Immature natural killer cell (primary cell): ENCODE data around the gene SMC3. TPM values are rescaled to one million over a fixed set of nuclear protein-coding genes. Genes with fewer than 3 reads are reported as not detected.

Source experiments
- DNase-seq, 3 donors: peaks; one replicate each; pipeline ENCODE4 v3.0.0; 2022; ENCODE audit warnings: mixed read lengths in 1 of 3
- H3K27ac Mint-ChIP-seq, 6 donors: one replicate each; pipeline ENCODE4 v1.8.0; 2020; ENCODE audit warnings: mixed read lengths in 6 of 6, mild to moderate bottlenecking in 5 of 6, inconsistent platforms in 4 of 6, moderate library complexity in 3 of 6
- H3K27me3 Mint-ChIP-seq, 3 donors: one replicate each; pipeline ENCODE4 v1.8.0; 2020 to 2021; ENCODE audit warnings: low read depth in 3 of 3, mild to moderate bottlenecking in 3 of 3, mixed read lengths in 3 of 3, moderate library complexity in 3 of 3, inconsistent platforms in 1 of 3
- H3K36me3 Mint-ChIP-seq, 3 donors: one replicate each; pipeline ENCODE4 v1.8.0; 2020; ENCODE audit warnings: mixed read lengths in 3 of 3, inconsistent platforms in 2 of 3, mild to moderate bottlenecking in 2 of 3
- H3K4me1 Mint-ChIP-seq, 2 donors: one replicate each; pipeline ENCODE4 v1.8.0; 2020; ENCODE audit warnings: inconsistent platforms in 2 of 2, mild to moderate bottlenecking in 2 of 2, mixed read lengths in 2 of 2, moderate library complexity in 1 of 2
- H3K4me3 Mint-ChIP-seq, 5 donors: one replicate each; pipeline ENCODE4 v1.8.0; 2020; ENCODE audit warnings: mild to moderate bottlenecking in 5 of 5, mixed read lengths in 5 of 5, inconsistent platforms in 3 of 5, moderate library complexity in 3 of 5
- H3K9me3 Mint-ChIP-seq, 6 donors: one replicate each; pipeline ENCODE4 v1.8.0; 2020; ENCODE audit warnings: mild to moderate bottlenecking in 6 of 6, mixed read lengths in 6 of 6, inconsistent platforms in 4 of 6, moderate library complexity in 3 of 6
- polyA plus RNA-seq, 3 donors: library from polyadenylated mRNA; unstranded; fragments of 300-500 nt; fragmentation: Illumina TruSeq; gene quantifications; one replicate each; pipeline ENCODE4 v1.2.3, GENCODE V29; 2021

The SMC3 gene
- polyA plus RNA-seq, 3 donors from 2014 or later, result 32.3 to 92.1 (median 43.8) TPM

DNA sequence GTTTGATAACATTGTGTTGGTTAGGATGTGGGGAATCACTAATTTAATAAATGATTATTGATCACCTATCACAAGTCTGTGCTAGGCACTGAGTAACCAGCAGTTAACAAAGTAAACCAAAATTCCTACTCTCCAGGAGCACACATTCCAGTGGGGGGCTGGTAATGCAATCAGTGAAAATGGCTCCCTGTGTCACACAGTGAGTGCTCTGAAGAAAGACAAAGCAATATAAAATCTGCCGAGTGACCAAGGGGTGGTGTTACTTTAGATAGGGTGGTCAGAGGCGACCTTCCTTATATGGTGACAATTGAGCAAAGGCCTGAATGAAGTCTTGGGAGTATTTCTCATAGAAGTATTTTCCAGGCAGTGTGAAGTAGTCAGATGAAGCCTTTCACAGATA is 13.6 kb upstream of the SMC3 start:
- DNase-seq, result no peak
- Mint-ChIP-seq H3K4me3 (no peak overlapping the region), H3K4me1 (peaks cover 2 to 5% of the 10 kb centered on the region in 2 donors), H3K27me3 (peaks cover 4 to 14% (median 10%) of the 10 kb centered on the region in 3 donors), H3K9me3 (no peaks in the 10 kb centered on the region), H3K36me3 (no peaks in the 10 kb centered on the region), H3K27ac (no peak overlapping the region)

GRCh38 chr10:110556296-110556695 is 11.2 kb upstream of the SMC3 start:
- Mint-ChIP-seq H3K36me3 (no peaks in the 10 kb centered on the region), H3K4me1 (peaks cover 2 to 5% of the 10 kb centered on the region in 2 donors), H3K4me3 (no peak overlapping the region), H3K27ac (no peak overlapping the region), H3K9me3 (no peaks in the 10 kb centered on the region), H3K27me3 (peaks cover 6 to 17% (median 11%) of the 10 kb centered on the region in 3 donors)
- DNase-seq, result no peak

GRCh38 chr10:110556969-110557601 is 10.4 kb upstream of the SMC3 start:
- peaks cover 3 to 14% (median 12%) of the 10 kb centered on the region in 3 donors for H3K27me3 Mint-ChIP-seq
- peak overlapping the region in 1 of 6 donors; percentile 70 for H3K27ac Mint-ChIP-seq
- DNase-seq, result peak; percentile 39 to 44 (median 41)
- no peaks in the 10 kb centered on the region for H3K9me3 Mint-ChIP-seq
- no peaks in the 10 kb centered on the region for H3K36me3 Mint-ChIP-seq
- no peak overlapping the region for H3K4me3 Mint-ChIP-seq
- H3K4me1 Mint-ChIP-seq, result peaks cover 2 to 5% of the 10 kb centered on the region in 2 donors

DNA sequence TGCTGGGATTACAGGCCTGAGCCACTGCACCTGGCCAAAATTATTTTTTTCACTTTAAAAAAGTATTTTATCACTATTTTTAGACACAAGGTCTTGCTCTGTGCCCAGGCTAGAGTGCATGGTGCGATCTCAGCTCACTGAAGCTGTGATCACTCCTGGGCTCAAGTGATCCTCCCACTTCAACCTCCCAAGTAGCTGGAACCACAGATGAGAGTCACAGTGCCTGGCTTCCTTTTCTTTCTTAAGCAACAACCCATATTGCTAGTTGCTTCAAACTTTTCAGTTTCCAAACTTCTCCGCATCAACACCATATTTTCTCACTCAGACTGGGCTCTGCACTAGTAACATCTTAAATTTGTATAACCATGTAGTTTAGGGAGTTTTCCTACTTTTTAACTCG is 9.5 kb upstream of the SMC3 start:
- Mint-ChIP-seq H3K27me3 (peaks cover 6 to 12% (median 12%) of the 10 kb centered on the region in 3 donors), H3K36me3 (no peaks in the 10 kb centered on the region), H3K4me1 (peaks cover 2 to 5% of the 10 kb centered on the region in 2 donors), H3K27ac (no peak overlapping the region), H3K4me3 (no peak overlapping the region), H3K9me3 (no peaks in the 10 kb centered on the region)
- DNase-seq, result no peak

DNA sequence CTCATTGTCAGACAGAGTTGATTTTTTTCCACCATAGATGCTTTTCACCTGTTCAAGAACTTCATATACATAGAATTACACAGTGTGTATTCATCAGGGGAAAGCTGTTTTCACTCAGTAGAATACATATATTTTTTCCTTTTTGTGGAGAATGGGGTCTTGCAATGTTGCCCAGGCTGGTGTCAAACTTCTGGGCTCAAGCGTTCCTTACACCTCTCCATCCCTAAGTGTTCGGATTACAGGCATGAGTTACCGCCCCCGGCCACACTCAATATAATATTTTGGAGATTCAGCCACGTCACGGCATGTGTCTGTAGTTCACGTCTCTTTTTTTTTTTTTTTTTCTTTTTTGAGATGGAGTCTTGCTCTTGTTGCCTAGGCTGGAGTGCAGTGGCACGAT is 7.5 kb upstream of the SMC3 start:
- Mint-ChIP-seq H3K27ac (no peak overlapping the region), H3K27me3 (peaks cover 6 to 12% (median 8%) of the 10 kb centered on the region in 3 donors), H3K9me3 (no peaks in the 10 kb centered on the region), H3K36me3 (no peaks in the 10 kb centered on the region), H3K4me3 (no peak overlapping the region), H3K4me1 (peaks cover 2 to 5% of the 10 kb centered on the region in 2 donors)
- DNase-seq, result no peak

DNA sequence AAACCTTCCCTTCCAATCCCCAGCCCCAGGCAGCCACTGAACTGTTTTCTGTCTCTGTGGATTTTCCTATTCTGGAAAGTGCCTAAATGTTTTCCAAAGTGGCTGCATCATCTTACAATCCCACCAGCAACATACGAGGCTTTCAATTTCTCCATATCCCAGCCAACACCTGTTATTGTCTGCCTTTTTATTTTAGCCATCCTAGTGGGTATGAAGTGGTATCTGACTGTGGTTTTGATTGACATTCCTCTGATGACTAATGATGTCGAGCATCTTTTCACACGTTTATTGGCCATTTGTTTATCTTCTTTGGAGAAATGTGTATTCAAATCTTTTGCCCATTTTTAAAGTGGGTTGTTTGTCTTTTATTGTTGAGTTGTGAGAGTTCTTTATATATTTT is 6.2 kb upstream of the SMC3 start:
- no peak overlapping the region for H3K27ac Mint-ChIP-seq
- peaks cover 6 to 10% (median 8%) of the 10 kb centered on the region in 3 donors for H3K27me3 Mint-ChIP-seq

DNA sequence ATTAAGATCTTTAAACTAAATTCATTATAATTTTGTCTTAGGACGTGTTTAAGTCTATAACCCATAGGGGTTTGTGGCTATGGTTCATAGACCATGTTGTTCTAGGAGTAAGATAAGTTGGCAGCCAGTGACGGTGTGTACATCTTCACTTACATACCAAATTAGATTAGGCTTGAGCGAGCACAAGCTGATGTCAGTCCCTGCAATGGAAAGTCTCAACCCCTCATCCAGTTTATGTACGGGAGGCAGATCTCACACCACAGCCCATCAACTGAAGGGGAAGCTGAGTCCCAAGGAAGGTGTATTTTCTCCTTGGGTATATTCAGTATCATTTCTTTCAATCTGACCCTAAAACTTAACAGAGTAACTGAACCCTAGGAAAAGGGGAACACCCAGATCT is 5.1 kb upstream of the SMC3 start:
- Mint-ChIP-seq H3K9me3 (no peaks in the 10 kb centered on the region), H3K4me1 (peaks cover 7 to 9% of the 10 kb centered on the region in 2 donors), H3K27me3 (peaks cover 11 to 14% (median 11%) of the 10 kb centered on the region in 3 donors), H3K4me3 (no peak overlapping the region), H3K27ac (no peak overlapping the region), H3K36me3 (no peaks in the 10 kb centered on the region)
- no peak for DNase-seq

More for the DNA sequence above, 6.2 kb upstream of the SMC3 start:
- DNase-seq, result no peak
- no peak overlapping the region for H3K4me3 Mint-ChIP-seq
- H3K4me1 Mint-ChIP-seq, result peaks cover 2 to 5% of the 10 kb centered on the region in 2 donors
- H3K9me3 Mint-ChIP-seq, result no peaks in the 10 kb centered on the region
- H3K36me3 Mint-ChIP-seq, result no peaks in the 10 kb centered on the region

DNA sequence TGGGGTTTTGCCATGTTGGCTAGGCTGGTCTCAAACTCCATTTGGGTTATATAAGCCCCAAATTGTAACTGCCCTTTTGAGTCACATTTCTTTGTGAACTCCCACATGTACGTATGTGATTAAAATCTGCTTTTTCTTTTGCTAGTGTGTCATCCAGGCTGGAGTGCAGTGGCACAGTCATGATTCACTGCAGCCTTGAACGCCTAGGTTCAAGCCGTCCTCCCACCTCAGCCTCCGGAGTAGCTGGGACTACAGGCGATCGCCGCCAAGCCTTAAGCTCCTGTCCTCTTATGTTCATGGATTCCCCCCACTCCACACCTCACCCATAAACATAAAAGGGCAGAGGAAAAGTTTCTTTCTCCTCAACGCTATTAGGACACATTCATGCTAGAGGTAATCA is 4.4 kb upstream of the SMC3 start:
- Mint-ChIP-seq H3K27ac (no peak overlapping the region), H3K4me1 (peaks cover 8 to 10% of the 10 kb centered on the region in 2 donors)

DNA sequence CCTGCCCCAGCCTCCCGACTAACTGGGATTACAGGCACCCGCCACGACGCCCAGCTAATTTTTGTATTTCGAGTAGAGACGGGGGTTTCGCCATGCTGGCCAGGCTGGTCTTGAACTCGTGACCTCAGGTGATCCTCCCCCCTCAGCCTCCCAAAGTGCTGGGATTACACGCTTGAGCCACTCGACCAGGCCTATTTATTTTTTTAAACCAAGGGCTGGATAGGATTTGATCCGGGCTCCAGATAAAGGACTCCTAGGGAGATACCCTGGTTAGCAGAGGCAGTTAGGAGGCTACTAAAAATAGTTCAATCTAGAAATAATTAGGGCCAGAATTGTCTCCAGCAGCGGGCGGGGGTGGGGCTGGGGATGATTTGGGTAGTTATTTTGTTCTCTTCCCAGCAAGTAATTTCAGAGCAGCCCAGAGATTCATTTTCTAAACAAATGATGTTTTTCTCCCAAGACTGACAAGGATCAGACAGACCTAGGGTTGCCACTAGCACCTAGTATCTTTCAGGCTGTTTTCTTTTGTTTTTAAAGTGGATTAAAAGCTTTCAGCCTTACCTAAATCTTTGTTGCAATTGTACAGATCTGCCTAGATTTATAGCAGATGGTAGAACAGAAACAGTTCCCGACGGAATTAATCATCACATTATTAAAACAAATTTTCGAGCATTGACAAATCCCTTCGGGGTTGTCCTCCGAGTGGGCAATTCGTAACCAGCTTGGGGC is 859 bp upstream of the SMC3 start:
- Mint-ChIP-seq H3K9me3 (no peaks in the 10 kb centered on the region), H3K4me3 (peak overlapping the region; percentile 94 to 99 (median 96)), H3K27ac (peak overlapping the region; percentile 95 to 98 (median 96)), H3K27me3 (peaks cover 11 to 16% (median 15%) of the 10 kb centered on the region in 3 donors), H3K4me1 (peaks cover 32 to 43% of the 10 kb centered on the region in 2 donors), H3K36me3 (no peaks in the 10 kb centered on the region)
- DNase-seq, result no peak

More for the DNA sequence above, 4.4 kb upstream of the SMC3 start:
- Mint-ChIP-seq H3K4me3 (no peak overlapping the region), H3K27me3 (peaks cover 13 to 20% (median 14%) of the 10 kb centered on the region in 3 donors), H3K36me3 (no peaks in the 10 kb centered on the region), H3K9me3 (no peaks in the 10 kb centered on the region)
- no peak for DNase-seq

GRCh38 chr10:110568055-110568735 is 700 bp downstream of the SMC3 start:
- Mint-ChIP-seq H3K4me1 (peaks cover 43 to 57% of the 10 kb centered on the region in 2 donors), H3K4me3 (peak overlapping the region; percentile 94 to 99 (median 96)), H3K27me3 (peaks cover 7 to 16% (median 10%) of the 10 kb centered on the region in 3 donors), H3K27ac (peak overlapping the region; percentile 92 to 98 (median 96)), H3K36me3 (no peaks in the 10 kb centered on the region), H3K9me3 (no peaks in the 10 kb centered on the region)
- no peak for DNase-seq

- peaks cover 43 to 60% of the 10 kb centered on the region in 2 donors for H3K4me1 Mint-ChIP-seq
- H3K27ac Mint-ChIP-seq, result peak overlapping the region in 5 of 6 donors; percentile 65 to 95 (median 84)
- no peaks in the 10 kb centered on the region for H3K9me3 Mint-ChIP-seq
- DNase-seq, result no peak
- peak overlapping the region; percentile 75 to 99 (median 94) for H3K4me3 Mint-ChIP-seq
- H3K27me3 Mint-ChIP-seq, result peaks cover 7 to 16% (median 10%) of the 10 kb centered on the region in 3 donors
- no peaks in the 10 kb centered on the region for H3K36me3 Mint-ChIP-seq
Measured at GRCh38 chr10:110569122-110569521, 1.6 kb downstream of the SMC3 start.

DNA sequence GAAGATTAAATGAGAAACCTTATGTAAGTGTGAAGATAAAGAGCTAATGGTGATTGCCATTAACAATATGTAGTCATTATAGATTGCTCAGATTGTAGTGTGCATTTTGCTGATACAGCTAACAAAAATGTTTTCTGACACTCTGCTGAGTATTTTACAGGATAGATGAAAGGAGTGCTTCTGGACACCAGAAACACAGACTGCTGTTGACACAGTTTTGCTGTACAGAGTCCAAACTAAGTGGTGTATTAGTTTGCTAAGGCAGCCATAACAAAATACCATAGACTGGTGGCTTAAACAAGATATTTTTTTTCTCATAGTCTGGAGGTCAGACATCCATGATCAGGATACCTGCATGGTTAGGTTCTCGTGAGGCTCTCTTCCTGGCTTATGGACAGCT is 2.2 kb downstream of the SMC3 start:
- H3K4me1 Mint-ChIP-seq, result peaks cover 47 to 66% of the 10 kb centered on the region in 2 donors
- peaks cover 7 to 16% (median 13%) of the 10 kb centered on the region in 3 donors for H3K27me3 Mint-ChIP-seq
- H3K4me3 Mint-ChIP-seq, result peak overlapping the region; percentile 51 to 99 (median 94)
- no peak for DNase-seq
- peak overlapping the region in 4 of 6 donors; percentile 42 to 54 (median 50) for H3K27ac Mint-ChIP-seq
- H3K9me3 Mint-ChIP-seq, result no peaks in the 10 kb centered on the region
- H3K36me3 Mint-ChIP-seq, result no peaks in the 10 kb centered on the region

- Mint-ChIP-seq H3K27ac (no peak overlapping the region), H3K27me3 (peaks cover 7 to 16% (median 13%) of the 10 kb centered on the region in 3 donors), H3K4me3 (no peak overlapping the region), H3K4me1 (peaks cover 49 to 76% of the 10 kb centered on the region in 2 donors), H3K9me3 (no peaks in the 10 kb centered on the region), H3K36me3 (peaks cover 3 to 5% (median 4%) of the 10 kb centered on the region in 3 donors)
- no peak for DNase-seq
Measured at GRCh38 chr10:110571093-110571743, 3.7 kb downstream of the SMC3 start.
